ENCODE results near the gene KIF14.

DNA sequence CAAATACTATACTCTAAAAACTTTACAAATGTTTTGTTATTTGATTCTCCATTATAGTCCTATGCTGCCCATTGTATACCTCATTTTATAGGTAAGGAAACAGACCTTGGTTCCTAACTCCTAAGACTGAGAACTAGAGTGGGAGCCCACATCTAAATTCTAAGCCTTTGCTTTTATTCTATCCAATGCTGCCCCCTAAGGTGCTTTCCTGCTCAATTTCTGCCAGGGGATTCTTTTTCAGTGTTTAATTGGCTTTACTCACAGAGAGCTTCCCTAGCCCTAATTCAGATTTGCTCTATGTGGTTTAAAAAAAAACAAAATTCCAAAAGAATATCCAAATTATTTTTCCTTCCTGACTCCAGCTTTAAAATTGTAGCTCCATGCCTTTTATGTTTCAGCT, 64.5 kb downstream of the KIF14 start:
- TF ChIP-seq CTCF (IDR thresholded peaks at IDR 0.05; ENCODE audit: insufficient read depth, low read length, poor library complexity, severe bottlenecking) (no peak), EZH2phosphoT487 (conservative IDR thresholded peaks at IDR 0.05; ENCODE audit: low read length) (no peak)
